HepG2 (cell line): ENCODE data around the gene IRF4. TPM values are rescaled to one million over a fixed set of nuclear protein-coding genes. Genes with fewer than 3 reads are reported as not detected.

Experiments used
- ATAC-seq: fragments of 200-7000 bp; cut with Tn5 transposase; 3 replicates; pipeline ENCODE4 v1.9.1; 2020; ENCODE audit warnings: mild to moderate bottlenecking, moderate library complexity
- BruUV-seq: library from RNA; stranded (reverse); fragments of 400-500 nt; replicated peaks from 2 replicates; lab custom pipeline; 2021; lab: Mats Ljungman, UMichigan
- CTCF ChIA-PET: fragments of 300-600 bp; formaldehyde crosslinking; extraction: SDS; loops from one replicate; lab custom pipeline; 2021; ENCODE audit warnings: low total read pairs, inconsistent platforms, low intra/inter-chr PET ratio; lab: Yijun Ruan, JAX
- POLR2A ChIA-PET: fragments of 350-600 bp; sonication (Branson Sonifier 250); formaldehyde crosslinking; loops from one replicate; lab custom pipeline; 2020; ENCODE audit warnings: antibody characterized with exemption, inconsistent platforms; lab: Yijun Ruan, JAX
- DNase-seq: peaks from one replicate; pipeline ENCODE4 v3.0.0-alpha.2; 2015; ENCODE audit warnings: low spot score
- FAIRE-seq: peaks from 3 replicates; lab custom pipeline; 2011; peaks lifted over from hg19 to GRCh38; lab: Jason Lieb, UNC
- H2AFZ ChIP-seq: one replicate; pipeline ENCODE4 v1.6.1; 2011; ENCODE audit warnings: low read length, inconsistent platforms
- H3K27ac ChIP-seq: fragments of 300-600 bp; 3 replicates; pipeline ENCODE4 v1.8.0; 2011; ENCODE audit warnings: mixed run types, mild to moderate bottlenecking, mixed read lengths, low read length, inconsistent platforms; ENCODE audit not compliant: insufficient read depth; ENCODE audit errors: extremely low read length
- H3K27me3 ChIP-seq, 2 experiments: fragments of 200-600 bp in 1 of 2; 2 replicates in 1 of 2; 3 replicates in 1 of 2; pipeline versions ENCODE4 v1.6.0 to v1.8.0; 2011; ENCODE audit warnings: low read length in 2 of 2, mild to moderate bottlenecking in 2 of 2, moderate library complexity in 2 of 2, inconsistent platforms in 1 of 2; ENCODE audit not compliant: insufficient read depth in 2 of 2, control insufficient read depth in 1 of 2
- H3K36me3 ChIP-seq, 2 experiments: fragments of 200-600 bp in 1 of 2; replicated peaks in 1 of 2; 2 replicates in 1 of 2; 3 replicates in 1 of 2; pipeline versions ENCODE4 v1.5.1 to v1.8.0; 2011; ENCODE audit warnings: low read length in 2 of 2, inconsistent platforms in 1 of 2; ENCODE audit not compliant: insufficient read depth in 2 of 2, control insufficient read depth in 1 of 2
- H3K4me1 ChIP-seq: 2 replicates; pipeline ENCODE4 v1.5.1; 2012; ENCODE audit warnings: low read length, inconsistent platforms; ENCODE audit not compliant: insufficient read depth
- H3K4me2 ChIP-seq: 2 replicates; pipeline ENCODE4 v1.6.0; 2011; ENCODE audit warnings: low read depth, low read length, inconsistent platforms
- H3K4me3 ChIP-seq, 3 experiments: fragments of 200-600 bp in 1 of 3; sonication (generic), shearing (Covaris generic) in 1 of 3; replicated peaks in 1 of 3; 2 replicates each; pipeline ENCODE4 v1.5.1; 2011 to 2016; ENCODE audit warnings: low read length in 3 of 3, inconsistent platforms in 2 of 3, low read depth in 2 of 3, mild to moderate bottlenecking in 2 of 3, control low read depth in 1 of 3, mixed read lengths in 1 of 3; ENCODE audit not compliant: insufficient read depth in 1 of 3
- H3K79me2 ChIP-seq: one replicate; pipeline ENCODE4 v1.6.1; 2011; ENCODE audit warnings: low read length, inconsistent platforms; ENCODE audit not compliant: insufficient read depth
- H3K9ac ChIP-seq: 2 replicates; pipeline ENCODE4 v1.6.0; 2011; ENCODE audit warnings: mild to moderate bottlenecking, low read depth, low read length, inconsistent platforms; ENCODE audit not compliant: insufficient read depth
- H3K9me3 ChIP-seq: 2 replicates; pipeline ENCODE4 v1.5.1; 2012; ENCODE audit warnings: mild to moderate bottlenecking, low read length
- H4K20me1 ChIP-seq: 2 replicates; pipeline ENCODE4 v1.6.0; 2011; ENCODE audit warnings: inconsistent platforms, mild to moderate bottlenecking, low read length, moderate library complexity; ENCODE audit not compliant: insufficient read depth
- BORCS8-MEF2B ChIP-seq: sonication (generic); formaldehyde crosslinking; IDR thresholded peaks from 2 replicates; pipeline ENCODE4 v1.8.0; 2022; ENCODE audit warnings: mild to moderate bottlenecking, missing genetic modification reagents
- CTCF ChIP-seq: sonication (generic); formaldehyde crosslinking; IDR thresholded peaks from 2 replicates; pipeline ENCODE4 v1.5.0; 2020; ENCODE audit warnings: mild to moderate bottlenecking, missing genetic modification reagents, moderate library complexity
- FOXK2 ChIP-seq: fragments of 450-650 bp; IDR thresholded peaks from 2 replicates; pipeline ENCODE4 v1.6.1; 2016
- HNRNPH1 ChIP-seq: fragments of 200-400 bp; formaldehyde crosslinking; optimal IDR thresholded peaks from 2 replicates; pipeline ENCODE3; 2017; ENCODE audit warnings: mild to moderate bottlenecking, low read depth, low read length
- MXI1 ChIP-seq: IDR thresholded peaks from 3 replicates; pipeline ENCODE4 v1.6.1; 2012; ENCODE audit warnings: low read depth, low read length, inconsistent platforms, borderline replicate concordance
- RNF219 ChIP-seq: sonication (generic); formaldehyde crosslinking; IDR thresholded peaks from 2 replicates; pipeline ENCODE4 v1.5.0; 2020; ENCODE audit warnings: mild to moderate bottlenecking, missing genetic modification reagents
- SP4 ChIP-seq: sonication (generic); formaldehyde crosslinking; IDR thresholded peaks from 2 replicates; pipeline ENCODE4 v1.8.1; 2023; ENCODE audit warnings: mild to moderate bottlenecking, missing genetic modification reagents
- ZBTB3 ChIP-seq: sonication (generic); formaldehyde crosslinking; IDR thresholded peaks from 2 replicates; pipeline ENCODE4 v1.4.0; 2020; ENCODE audit warnings: low read depth, mild to moderate bottlenecking, moderate library complexity, missing genetic modification reagents, borderline replicate concordance
- ZFP36 ChIP-seq: fragments of 150-350 bp; IDR thresholded peaks from 2 replicates; pipeline ENCODE4 v1.6.1; 2018; ENCODE audit warnings: borderline replicate concordance, low read length, low read depth; ENCODE audit not compliant: partially characterized antibody
- ZNF567 ChIP-seq: sonication (generic); formaldehyde crosslinking; IDR thresholded peaks from 2 replicates; pipeline ENCODE4 v1.8.1; 2023; ENCODE audit warnings: mild to moderate bottlenecking, missing genetic modification reagents, borderline replicate concordance
- ZNF800 ChIP-seq: sonication (generic); formaldehyde crosslinking; IDR thresholded peaks from 2 replicates; pipeline ENCODE4 v1.4.0; 2020; ENCODE audit warnings: missing genetic modification reagents
- WGBS: methylation state at CpG from one replicate; pipeline ENCODE4 v1.1.6; 2017; ENCODE audit warnings: low lambda C conversion rate; 5-methylcytosine and 5-hydroxymethylcytosine counted together
- in situ Hi-C: cut with HindIII; loops from 2 replicates; pipeline ENCODE4 v1.10.0; 2017; ENCODE audit warnings: low pct_unique_long_range_greater_than_20kb; ENCODE audit not compliant: extremely low pct_ligation_motif_present
- intact Hi-C: fragments of 100-400 bp; cut with micrococcal nuclease; formaldehyde crosslinking; loops from one replicate; pipeline ENCODE4 v1.10.0; 2022; ENCODE audit not compliant: unreplicated experiment
- polyA plus RNA-seq, 8 experiments: library from polyadenylated mRNA; depleted of rRNA in 3 of 8; stranded (reverse) in 7 of 8; unstranded in 1 of 8; fragments of >200 nt; fragmentation: Illumina TruSeq in 4 of 8; extraction: Trizol in 4 of 8; gene quantifications; 2 replicates each; pipeline versions ENCODE4 v1.2.1 to v1.2.3, GENCODE V29; 2011 to 2016; ENCODE audit warnings: low read depth in 4 of 8, missing spikeins in 1 of 8, mixed read lengths in 1 of 8; ENCODE audit not compliant: insufficient read depth in 1 of 8
- total RNA-seq, 5 experiments: library from RNA; depleted of rRNA; stranded (reverse); fragments of >200 nt; fragmentation: Illumina TruSeq; extraction: Trizol; gene quantifications; 2 replicates each; pipeline ENCODE4 v1.2.3, GENCODE V29; 2016; ENCODE audit warnings: low read depth in 1 of 5

The IRF4 gene
- total and polyA plus RNA-seq, 2 of the 13 experiments (the other 11 are each of a cell fraction or from before 2014, with no cell fraction given) = 0.07 to 0.09 TPM

GRCh38 chr6:401994-402640 lies 10.6 kb downstream of the IRF4 start:
- in situ Hi-C loops = no loop called here
- Histone ChIP-seq H3K27me3 (peaks cover 6 to 77% of the 10 kb centered on the region in 2 experiments), H4K20me1 (0 out of 2 replicates have a peak, but pooled peaks cover 1% of the 10 kb centered on the region), H2AFZ (no peak overlapping the region), H3K4me2 (no peak overlapping the region), H3K9me3 (no peaks in the 10 kb centered on the region)
- intact Hi-C loops = no loop called here
- POLR2A ChIA-PET = no interaction called here
- no TSS peak for BruUV-seq
- CTCF ChIA-PET = no interaction called here
- TF ChIP-seq BORCS8-MEF2B (CRISPR knock-in tag) (no peak), ZNF567 (CRISPR knock-in tag) (no peak), SP4 (no peak), FOXK2 (no peak), RNF219 (CRISPR knock-in tag) (no peak), ZNF800 (CRISPR knock-in tag) (no peak), HNRNPH1 (no peak), CTCF (CRISPR knock-in tag) (no peak), ZFP36 (no peak), ZBTB3 (CRISPR knock-in tag) (no peak), MXI1 (no peak)
- TF ChIP-seq, all 625 proteins: peak for 0
- H3K4me3 ChIP-seq = no peak overlapping the region
- H3K36me3 ChIP-seq = no peaks in the 10 kb centered on the region
- H3K4me1 ChIP-seq = no peaks in the 10 kb centered on the region
- FAIRE-seq = no peak
- no peaks in the 10 kb centered on the region for H3K79me2 ChIP-seq
- no peak overlapping the region for H3K27ac ChIP-seq
- H3K9ac ChIP-seq = no peak overlapping the region
- no peak for ATAC-seq
- WGBS = 60% methylated on average over 14 of the region's 14 CpGs
- DNase-seq = no peak
